HG02973 (cell line): ENCODE measurements around the gene ALAS1.
"Not testable (repeated sequence)": the region's sequence is repeated elsewhere in the genome, so short reads cannot be mapped to it uniquely, and the experiment has no call there.

Source experiments
- ATAC-seq: cut with Tn5 transposase; IDR thresholded peaks from one replicate; pipeline ENCODE4 v1.9.1; 2021; ENCODE audit warnings: moderate library complexity; ENCODE audit not compliant: unreplicated experiment

The ALAS1 gene

DNA sequence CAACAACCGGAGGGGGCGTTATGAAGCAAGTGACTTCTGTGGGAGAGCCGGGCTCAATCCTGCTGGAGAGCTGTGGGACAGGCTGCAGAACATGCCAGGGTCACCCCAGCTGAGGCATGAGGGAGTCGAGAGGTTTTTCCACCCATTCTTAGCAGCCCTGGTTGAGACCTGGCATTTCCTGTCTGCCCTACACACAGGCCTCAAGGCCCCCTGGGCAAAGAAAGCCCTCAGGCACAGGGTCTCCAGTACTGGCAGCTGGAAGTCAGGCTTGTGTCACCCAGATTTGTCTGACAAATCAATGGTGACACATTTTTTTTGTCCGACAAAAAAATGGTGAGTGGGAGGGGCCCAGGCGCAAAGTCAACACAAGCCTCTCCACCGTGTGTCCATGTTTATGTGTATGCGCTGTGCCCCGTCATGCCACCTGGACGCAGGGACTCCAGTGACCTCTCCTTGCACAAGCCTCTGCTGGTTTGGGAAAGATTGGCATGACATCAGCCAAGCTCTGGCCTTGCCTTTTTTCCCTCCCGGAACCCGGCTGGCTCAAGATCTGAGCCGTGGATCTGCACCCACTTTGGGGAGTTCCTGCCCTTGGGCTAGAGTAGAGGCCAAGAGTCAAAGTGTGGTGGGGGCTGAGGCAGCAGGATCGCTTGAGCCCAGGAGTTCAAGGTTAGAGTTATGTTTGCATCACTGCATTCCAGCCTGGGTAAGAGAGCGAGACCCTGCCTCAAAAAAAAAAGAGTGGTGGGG is 20.8 kb upstream of the ALAS1 start:
- no peak for ATAC-seq

DNA sequence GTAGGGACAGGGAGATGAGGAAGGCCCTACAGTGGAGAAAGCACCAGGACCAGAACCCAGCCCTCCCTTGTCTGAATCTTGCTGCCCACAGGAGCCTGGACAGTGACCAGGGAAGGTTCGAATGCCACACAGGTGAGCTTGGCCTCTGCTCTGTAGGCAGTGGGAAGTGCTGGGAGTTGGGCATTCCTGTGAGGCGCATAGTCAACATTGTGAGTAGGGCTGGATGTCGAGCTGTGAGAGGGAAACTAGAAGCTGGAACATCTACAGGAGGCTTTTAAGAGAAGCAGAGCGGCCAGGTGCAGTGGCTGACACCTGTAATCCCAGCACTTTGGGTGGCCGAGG is 20.3 kb upstream of the ALAS1 start:
- no peak for ATAC-seq

DNA sequence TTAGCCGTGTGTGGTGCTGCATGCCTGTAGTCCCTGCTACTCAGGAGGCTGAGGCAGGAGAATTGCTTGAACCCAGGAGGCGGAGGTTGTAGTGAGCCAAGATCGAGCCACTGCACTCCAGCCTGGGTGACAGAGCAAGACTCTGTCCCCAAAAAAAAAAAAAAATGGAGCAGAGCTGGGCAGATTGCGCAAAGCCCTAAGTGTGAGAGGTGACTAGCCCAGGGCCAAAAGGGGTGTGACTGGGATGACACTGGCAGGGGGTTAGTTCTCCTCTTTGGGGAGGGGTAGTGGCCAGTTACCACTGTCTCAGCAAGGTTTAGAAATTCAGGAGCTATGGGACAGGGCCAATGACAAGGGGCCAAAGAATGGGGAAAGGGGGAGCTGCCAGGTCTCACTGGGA is 19.8 kb upstream of the ALAS1 start:
- not testable (repeated sequence) for ATAC-seq

DNA sequence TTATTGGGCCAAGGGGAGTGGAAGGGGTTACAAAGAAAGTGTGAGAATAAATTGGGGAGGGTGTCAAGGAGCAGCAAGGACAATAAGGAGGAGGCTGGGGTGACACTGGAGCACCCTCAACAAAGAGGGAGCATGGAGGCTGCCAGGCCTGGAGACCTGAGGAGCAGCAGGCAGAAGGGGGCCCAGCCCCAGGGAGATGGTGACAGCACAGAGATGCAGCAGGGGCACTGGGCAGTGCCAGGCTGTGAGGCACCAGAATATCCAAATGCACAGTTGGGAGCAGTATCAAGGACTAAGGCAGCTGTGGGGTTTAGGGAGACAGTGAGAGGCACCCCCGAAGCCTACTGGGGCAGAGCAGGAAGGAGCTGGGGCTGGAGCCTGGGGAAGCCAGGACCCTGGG is 19.4 kb upstream of the ALAS1 start:
- no peak for ATAC-seq

DNA sequence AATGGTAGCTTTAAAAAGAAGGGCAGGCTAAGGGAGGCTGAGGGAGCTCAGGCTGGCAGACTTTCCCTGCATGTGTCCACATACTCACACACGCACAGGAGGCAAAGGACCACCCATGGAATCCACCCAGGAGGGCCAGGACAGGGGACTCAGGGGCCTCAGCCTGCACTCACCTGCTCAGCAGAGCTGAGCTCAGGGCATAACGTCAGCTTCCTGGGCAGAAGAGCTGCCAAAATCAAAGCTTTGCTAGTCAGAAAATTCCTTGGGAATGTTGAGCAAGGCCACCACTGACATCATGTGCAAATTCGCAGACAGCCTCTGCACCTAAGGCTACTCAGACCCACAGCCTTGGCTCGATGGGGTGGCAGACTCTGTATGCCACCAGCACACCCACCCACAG is 16.4 kb upstream of the ALAS1 start:
- no peak for ATAC-seq

DNA sequence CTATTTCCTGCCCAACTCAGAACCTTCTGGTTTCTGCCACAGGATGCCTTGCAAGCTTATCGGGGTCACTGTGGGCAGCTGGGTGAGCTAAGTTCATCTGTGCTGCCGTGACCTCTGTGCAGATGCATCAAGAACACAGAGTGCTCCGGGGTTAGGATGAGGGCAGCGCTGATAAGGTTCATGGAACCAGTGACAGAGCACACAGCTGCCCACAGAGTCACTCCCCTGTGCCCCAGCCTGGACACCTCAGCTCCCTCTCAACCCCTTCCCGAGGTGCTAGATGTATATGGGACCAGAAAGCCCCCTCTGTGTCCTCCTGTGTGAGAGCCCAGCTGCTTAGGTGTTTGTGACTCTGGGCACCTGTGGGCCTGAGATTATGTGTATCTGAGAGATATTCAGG is 15.8 kb upstream of the ALAS1 start:
- no peak for ATAC-seq

DNA sequence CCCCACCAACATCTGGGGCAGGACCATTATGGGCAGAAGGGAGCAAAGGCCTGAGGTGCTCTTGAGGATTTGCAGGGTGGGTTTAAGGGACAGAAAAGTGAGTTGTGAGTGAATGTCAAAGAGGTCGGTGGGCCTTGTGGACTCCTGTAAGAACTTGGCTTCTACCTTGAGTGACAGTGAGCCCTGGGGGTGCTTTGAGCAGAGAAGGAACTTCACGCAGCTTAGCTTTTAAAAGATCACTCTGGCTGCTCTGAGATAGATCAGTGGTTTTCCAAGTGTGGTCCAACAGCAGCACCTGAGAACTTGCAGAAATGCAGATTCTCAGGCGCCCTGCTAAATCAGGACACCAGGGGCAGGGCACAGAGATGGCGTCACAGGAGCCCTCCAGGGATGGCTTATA is 15.3 kb upstream of the ALAS1 start:
- no peak for ATAC-seq

DNA sequence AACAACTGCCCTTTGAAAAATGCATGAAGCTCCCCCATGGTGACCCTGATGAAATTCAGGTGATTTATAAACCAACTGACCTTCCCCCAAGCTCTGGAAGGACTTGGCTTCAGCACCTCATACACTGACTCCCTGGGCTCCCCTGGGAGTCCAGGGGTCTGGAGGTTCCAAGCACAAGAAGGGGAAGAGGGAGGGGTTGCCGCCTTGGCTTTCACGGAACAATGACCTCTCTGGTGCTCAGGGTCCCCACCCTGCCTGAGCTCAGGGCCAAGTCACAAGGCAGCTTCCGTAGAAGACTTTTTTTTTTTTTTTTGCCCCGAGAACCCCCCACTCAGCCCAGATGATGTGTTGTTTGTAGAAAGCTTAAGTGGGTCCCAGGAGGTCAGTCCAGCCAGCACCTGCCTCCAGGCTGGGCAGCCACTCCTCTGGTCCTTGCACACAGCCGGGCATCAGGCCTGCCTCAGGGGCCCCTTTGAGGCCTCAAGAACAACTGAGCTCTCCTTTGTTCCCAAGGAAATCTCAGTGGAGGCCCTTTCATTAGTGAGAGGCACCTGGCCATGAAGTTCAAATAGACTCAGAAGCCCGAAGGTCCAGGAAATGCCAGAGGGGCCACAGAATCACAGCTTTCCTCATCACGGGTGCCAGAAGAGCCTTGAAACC is 14.0 kb upstream of the ALAS1 start:
- no peak for ATAC-seq

DNA sequence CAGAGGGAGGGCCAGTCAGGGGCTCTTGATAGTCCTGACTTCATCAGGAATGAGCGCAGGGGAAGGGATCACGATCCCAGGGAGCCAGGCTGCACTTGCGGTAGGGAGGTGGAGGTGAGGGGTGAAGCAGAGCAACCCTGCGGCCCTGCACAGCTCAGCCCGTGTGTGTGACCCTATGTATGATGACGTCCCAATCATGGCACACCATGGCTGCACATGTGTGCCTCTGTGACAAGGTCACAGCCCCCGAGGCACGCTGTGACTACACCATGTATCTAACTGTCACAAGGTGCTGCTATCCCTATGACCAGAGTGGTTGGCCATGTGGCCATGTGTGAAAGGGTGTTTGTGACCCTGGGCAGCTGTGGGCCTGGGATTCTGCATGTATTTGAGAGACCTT is 13.3 kb upstream of the ALAS1 start:
- no peak for ATAC-seq

DNA sequence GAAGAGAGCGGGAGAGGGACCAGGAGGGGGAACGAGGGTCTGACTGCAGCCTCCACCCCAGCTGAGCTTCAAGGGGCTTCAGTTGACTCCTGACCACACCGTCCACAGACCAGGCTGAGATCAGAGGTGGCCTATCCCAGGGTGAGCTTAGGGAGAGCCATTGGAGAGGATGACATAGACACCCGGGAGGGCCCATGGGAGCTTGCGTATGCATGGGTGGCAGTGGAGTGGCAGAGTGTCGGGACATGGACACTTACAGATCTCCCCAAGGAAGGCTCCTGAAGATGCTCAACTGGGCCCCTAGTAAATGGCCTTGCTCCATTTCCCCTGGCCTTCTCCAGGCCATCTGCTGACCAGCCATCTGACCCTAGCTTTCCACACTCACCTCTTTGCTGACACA is 12.6 kb upstream of the ALAS1 start:
- ATAC-seq = no peak

DNA sequence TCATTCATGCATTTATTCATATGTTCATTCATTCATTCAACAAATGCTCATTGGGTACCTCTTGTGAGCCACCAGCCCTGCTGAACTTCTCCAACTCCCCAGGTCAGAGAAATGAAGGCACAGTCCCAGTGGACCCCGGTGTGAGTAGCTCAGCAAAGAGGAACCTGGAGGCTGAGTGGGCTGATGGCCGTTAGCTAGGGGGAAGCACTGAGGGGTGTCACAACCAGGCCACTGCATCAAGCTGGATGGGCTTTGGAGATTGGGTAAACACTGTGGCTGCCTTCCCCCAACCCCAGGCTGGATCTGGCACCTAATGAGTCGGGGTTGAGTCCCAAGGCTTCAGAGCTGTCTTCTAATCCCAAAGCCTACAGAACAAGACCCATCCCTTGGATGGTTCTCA is 12.1 kb upstream of the ALAS1 start:
- ATAC-seq = no peak

DNA sequence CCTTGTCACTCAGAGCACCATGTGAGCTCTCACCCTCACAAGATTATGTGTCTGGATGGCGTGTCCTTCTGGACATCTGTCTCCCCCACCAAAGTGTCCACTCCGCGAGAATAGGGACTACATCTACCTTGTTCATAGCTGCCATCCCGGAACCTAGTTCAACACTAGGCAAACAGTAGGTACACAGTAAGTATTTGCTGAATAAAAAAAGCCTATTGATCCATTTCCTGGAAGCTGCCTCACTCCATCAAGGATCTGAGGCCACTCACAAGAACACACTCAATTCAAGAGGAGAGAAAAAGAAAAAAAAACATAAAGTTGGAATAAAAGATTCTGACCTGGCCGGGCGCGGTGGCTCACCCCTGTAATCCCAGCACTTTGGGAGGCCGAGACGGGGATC is 11.2 kb upstream of the ALAS1 start:
- ATAC-seq = no peak

DNA sequence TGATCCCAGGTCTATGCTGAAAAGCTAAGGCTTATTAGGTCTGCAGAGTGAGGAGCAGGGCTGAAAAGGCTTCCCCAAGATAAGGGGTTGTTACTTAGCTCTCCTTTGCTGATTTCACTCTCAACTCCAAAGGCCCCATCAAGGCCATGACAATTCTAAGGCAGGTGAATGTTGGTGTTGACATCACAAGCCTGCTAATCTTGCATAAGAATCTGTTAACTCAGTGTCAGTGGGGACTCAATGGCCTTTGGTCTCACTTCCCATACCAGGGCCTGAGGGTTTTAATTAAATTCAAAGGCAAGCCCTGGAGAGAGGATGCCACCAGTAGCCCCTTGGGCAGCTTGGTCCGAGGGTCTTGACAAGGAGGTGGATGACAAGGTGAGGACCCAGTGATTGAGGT is 9.4 kb upstream of the ALAS1 start:
- no peak for ATAC-seq

DNA sequence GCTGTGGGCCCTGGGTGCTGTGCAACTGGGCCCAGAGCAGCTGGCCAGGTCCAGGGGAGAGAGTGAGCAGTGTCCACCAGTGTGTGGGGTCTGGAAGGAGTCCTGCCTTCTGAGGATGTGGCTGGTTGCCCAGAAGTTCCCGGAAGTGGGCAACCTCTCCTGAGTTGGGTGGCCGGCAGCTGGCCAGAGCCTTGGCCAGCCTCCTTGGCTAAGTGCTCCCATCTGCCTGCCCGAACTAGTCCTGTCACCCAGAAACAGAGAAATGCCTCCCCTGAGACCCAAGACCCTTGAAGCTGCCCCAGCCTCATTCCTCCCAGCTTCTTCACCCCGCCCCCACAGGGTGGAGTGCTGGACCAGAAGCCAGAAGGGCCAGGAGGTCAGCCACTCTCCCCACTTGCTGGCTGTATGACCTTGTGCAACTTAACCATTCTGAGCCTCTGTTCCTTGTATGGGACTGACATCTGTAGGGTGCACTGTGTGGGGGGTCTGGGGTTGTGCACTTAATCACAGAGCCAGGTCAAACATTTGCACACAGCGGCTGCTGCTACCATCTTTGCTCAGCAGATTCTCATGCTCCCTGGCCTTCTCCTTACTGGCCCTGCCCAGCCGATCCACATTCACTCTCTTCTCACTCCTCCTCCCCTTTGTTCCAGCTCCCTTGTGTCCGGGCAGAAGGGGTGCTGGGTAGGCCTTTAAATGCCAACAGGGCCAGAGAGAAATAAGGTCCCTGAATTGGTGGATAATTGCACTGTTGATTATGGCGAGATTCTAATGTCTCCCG is 7.5 kb upstream of the ALAS1 start:
- ATAC-seq = no peak

DNA sequence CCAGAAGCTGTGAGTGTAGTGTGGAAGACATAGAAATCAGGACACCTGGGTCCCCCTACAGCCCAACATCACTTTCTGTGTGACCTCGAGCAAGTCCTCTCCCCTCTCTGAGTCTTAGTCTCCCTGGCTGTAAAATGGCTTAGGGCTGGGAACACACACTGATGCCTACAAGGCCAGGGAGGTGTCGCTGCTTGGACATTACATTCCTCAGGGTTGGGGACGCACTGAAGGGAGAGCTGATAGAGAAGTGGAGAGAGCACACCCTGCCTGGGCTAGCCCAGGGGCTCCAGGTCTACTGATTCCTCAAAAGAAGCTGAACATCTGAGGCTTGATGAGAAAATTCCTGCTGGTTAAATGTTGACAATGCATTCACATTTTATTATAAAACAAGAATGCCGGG is 6.3 kb upstream of the ALAS1 start:
- no peak for ATAC-seq

DNA sequence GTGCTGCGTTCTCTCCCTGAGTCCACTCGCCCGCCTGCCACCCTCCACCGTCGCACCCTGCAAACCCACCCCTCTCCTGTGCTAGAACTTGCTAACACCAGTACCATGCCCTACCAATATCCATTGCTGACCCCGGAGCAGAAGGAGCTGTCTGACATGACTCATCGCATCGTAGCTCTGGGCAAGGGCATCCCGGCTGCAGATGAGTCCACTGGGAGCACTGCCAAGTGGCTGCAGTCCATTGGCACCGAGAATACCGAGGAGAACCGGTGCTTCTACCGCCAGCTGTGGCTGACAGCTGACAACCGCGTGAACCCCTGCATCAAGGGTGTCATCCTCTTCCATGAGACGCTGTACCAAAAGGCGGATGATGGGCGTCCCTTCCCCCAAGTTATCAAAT is 4.9 kb upstream of the ALAS1 start:
- ATAC-seq = no peak

DNA sequence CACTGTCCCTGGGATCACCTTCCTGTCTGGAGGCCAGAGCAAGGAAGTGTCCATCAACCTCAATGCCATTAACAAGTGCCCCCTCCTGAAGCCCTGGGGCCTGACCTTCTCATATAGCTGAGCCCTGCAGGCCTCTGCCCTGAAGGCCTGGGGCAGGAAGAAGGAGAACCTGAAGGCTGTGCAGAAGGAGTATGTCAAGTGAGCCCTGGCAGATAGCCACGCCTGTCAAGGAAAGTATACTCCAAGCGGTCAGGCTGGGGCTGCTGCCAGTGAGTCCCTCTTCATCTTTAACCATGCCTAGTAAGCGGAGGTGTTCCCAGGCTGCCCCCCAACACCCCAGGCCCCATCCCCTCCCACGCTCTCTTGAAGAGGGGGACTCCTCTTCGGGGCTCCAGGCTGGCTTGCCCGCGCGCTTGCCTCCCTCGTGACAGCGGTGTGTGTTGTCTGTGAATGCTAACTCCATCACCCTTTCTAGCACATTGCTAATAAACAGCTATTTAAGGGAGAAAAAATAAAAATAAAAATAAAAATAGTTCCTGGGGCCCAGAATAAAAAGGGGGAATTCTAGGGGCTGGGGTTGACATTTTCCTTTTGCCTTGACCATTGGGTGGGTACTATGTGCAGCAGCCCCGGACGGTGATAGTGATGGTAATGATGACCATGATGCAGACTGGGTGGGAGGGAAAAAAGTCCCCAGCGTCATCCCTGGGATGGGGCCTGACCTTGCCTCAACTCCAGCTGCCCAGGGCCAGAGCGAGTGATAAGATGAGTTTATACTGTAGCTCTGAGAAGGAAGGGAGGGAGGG is 3.3 kb upstream of the ALAS1 start:
- no peak for ATAC-seq

DNA sequence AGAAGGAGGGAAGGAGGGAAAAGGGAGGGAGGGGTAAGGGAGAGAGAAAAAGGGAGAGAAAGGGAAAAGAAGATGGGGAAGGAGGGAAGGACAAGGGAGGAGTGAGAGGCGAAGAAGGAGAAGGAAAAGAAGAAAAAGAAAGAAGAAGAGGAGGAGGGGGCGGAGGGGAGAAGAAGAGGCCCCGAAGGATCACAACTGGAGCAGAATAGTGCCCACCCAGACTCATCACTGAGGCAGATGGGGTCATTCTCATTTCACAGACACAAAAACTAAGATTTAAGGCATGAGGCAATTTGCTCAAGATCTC is 2.7 kb upstream of the ALAS1 start:
- ATAC-seq = no peak

DNA sequence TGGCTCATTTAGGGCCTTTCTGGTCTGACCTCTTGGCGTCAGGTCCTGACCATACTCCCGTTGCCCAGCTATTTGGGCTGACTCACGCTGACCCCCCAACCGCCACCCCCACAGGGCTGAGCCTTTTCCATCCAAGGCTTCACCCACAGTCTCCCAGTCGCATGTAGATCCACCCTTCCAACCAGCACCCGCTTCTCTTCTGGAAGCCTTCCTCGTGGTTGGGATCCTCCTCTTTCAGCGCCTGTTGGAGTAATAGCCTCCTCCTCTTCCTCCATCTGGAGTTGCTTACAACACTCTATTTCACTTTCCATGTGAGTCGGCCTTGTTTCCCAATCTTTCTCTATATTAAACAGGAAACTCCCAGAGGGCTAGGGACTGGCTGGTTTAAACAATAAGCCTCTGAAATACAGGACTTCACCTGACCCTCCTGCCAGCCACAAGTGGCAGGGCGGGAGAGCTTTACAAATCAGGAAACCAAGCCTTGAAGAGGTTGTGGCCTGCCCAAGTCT is 2.1 kb upstream of the ALAS1 start:
- ATAC-seq = no peak

DNA sequence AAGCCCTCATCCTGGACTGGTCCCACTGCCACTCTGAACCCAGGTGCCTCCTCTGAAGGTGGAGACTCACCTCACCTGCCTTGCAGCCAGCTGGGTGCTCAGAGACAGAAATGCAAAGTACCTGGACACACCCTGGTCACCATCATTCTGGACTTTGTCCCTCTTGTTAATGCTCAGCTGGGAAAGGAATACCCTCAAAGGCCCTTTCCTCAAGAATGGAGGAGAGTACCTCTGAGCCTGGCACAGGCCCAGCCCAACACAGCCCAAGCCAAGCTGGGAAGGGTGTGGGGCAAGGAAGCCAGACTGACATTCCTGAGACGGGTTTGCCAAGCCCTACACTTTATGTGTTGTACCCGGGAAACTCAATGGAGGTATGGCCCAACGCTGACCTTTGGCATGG is 983 bp upstream of the ALAS1 start:
- no peak for ATAC-seq

DNA sequence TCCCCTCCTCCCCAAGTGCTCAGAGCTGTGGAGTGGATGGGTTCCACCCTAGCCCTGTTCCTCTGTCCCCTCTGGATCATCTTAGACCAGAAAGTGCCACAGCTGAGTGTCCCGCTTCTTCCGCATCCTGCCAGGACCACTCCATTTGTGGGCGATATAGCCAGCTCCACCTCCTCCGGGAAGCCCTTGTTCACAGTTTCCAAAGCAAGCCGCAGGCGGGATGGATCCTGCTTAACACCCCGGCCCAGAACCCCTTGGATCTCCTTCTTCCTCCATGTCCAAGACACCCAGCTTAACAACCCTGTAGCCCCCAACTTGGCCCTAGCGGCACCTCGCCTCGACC is 490 bp upstream of the ALAS1 start:
- ATAC-seq = no peak
